ENCODE measurements around the gene CACNA2D2. TPM values are rescaled to one million over a fixed set of nuclear protein-coding genes. Genes with fewer than 3 reads are reported as not detected.

The CACNA2D2 gene
- total and polyA plus RNA-seq, 5 donors: 8.7 to 56.1 (median 40.0) TPM

- H3K4me3 ChIP-seq (ENCODE audit: low read length): no peak overlapping the region
- no peaks in the 10 kb centered on the region for H3K27me3 ChIP-seq (ENCODE audit: control insufficient read depth, insufficient read depth)
- H3K4me1 ChIP-seq (ENCODE audit: control insufficient read depth, insufficient read depth, low read length): no peaks in the 10 kb centered on the region
- DNase-seq (peak in 1 of 3 donors; percentile 33), ATAC-seq (peak in 1 of 2 donors; percentile 38)
- H3K27ac ChIP-seq (ENCODE audit: low read length): no peak overlapping the region
- no peaks in the 10 kb centered on the region for H3K9me3 ChIP-seq (ENCODE audit: control insufficient read depth, low read length)
- 98% methylated on average over 4 of the region's 4 CpGs for WGBS
- intact Hi-C loops (cut with DNase I): no loop called here
Measured at GRCh38 chr3:50314816-50315215, 188.6 kb downstream of the CACNA2D2 start.

- 81% methylated on average over 3 of the region's 3 CpGs for WGBS
- Histone ChIP-seq H3K4me3 (ENCODE audit: low read length) (no peak overlapping the region), H3K27me3 (ENCODE audit: control insufficient read depth, insufficient read depth) (no peaks in the 10 kb centered on the region), H3K27ac (ENCODE audit: low read length) (no peak overlapping the region), H3K4me1 (ENCODE audit: control insufficient read depth, insufficient read depth, low read length) (no peaks in the 10 kb centered on the region), H3K9me3 (ENCODE audit: control insufficient read depth, low read length) (no peaks in the 10 kb centered on the region)
- intact Hi-C loops (cut with DNase I): no loop called here
- DNase-seq: peak in 1 of 3 donors; percentile 28
- peak in 1 of 2 donors; percentile 7 for ATAC-seq
Measured at GRCh38 chr3:50314342-50314741, 189.1 kb downstream of the CACNA2D2 start.

Other genes with a start within 250 kb of the CACNA2D2 start
- 10 to 100 TPM; 19.2 to 33.9 (median 29.3) TPM for gene SEMA3B, start 234.5 kb downstream of the CACNA2D2 start, total RNA-seq
- gene SEMA3B, start 234.5 kb downstream of the CACNA2D2 start, polyA plus RNA-seq: 35.7 TPM
- 10 to 100 TPM in 2 of 4 donors, 1 to 10 TPM in 2; 1.4 to 15.7 (median 8.0) TPM for gene LSMEM2, start 224.5 kb downstream of the CACNA2D2 start, total RNA-seq
- gene LSMEM2, start 224.5 kb downstream of the CACNA2D2 start, polyA plus RNA-seq: 14.6 TPM
- 10 to 100 TPM; 51.0 to 67.6 (median 56.9) TPM for gene IFRD2, start 211.2 kb downstream of the CACNA2D2 start, total RNA-seq
- 50.9 TPM for gene IFRD2, start 211.2 kb downstream of the CACNA2D2 start, polyA plus RNA-seq
- 1 to 10 TPM; 1.1 to 2.4 (median 1.7) TPM for gene HYAL3, start 204.2 kb downstream of the CACNA2D2 start, total RNA-seq
- 2.9 TPM for gene HYAL3, start 204.2 kb downstream of the CACNA2D2 start, polyA plus RNA-seq
- 10 to 100 TPM in 1 of 4 donors, 1 to 10 TPM in 3; 8.1 to 11.5 (median 8.7) TPM for gene NAA80, start 204.2 kb downstream of the CACNA2D2 start, total RNA-seq
- gene NAA80, start 204.2 kb downstream of the CACNA2D2 start, polyA plus RNA-seq: 11.3 TPM
- gene HYAL1, start 200.1 kb downstream of the CACNA2D2 start, total RNA-seq: 10 to 100 TPM; 17.8 to 33.7 (median 26.8) TPM
- gene HYAL1, start 200.1 kb downstream of the CACNA2D2 start, polyA plus RNA-seq: 25.4 TPM
- gene HYAL2, start 180.9 kb downstream of the CACNA2D2 start, total RNA-seq: 100 to 1,000 TPM in 1 of 4 donors, 10 to 100 TPM in 3; 40.9 to 114 (median 46.5) TPM
- gene HYAL2, start 180.9 kb downstream of the CACNA2D2 start, polyA plus RNA-seq: 57.7 TPM
- gene TUSC2, start 175.4 kb downstream of the CACNA2D2 start, total RNA-seq: 10 to 100 TPM; 28.9 to 33.0 (median 30.0) TPM
- gene TUSC2, start 175.4 kb downstream of the CACNA2D2 start, polyA plus RNA-seq: 34.9 TPM
- 10 to 100 TPM; 15.6 to 19.1 (median 15.8) TPM for gene RASSF1, start 162.8 kb downstream of the CACNA2D2 start, total RNA-seq
- gene RASSF1, start 162.8 kb downstream of the CACNA2D2 start, polyA plus RNA-seq: 20.4 TPM
- under 1 TPM; 0.20 to 0.40 (median 0.29) TPM for gene ZMYND10, start 157.9 kb downstream of the CACNA2D2 start, total RNA-seq
- gene ZMYND10, start 157.9 kb downstream of the CACNA2D2 start, polyA plus RNA-seq: 0.25 TPM
- gene NPRL2, start 152.9 kb downstream of the CACNA2D2 start, total RNA-seq: 10 to 100 TPM; 18.4 to 24.3 (median 19.3) TPM
- gene NPRL2, start 152.9 kb downstream of the CACNA2D2 start, polyA plus RNA-seq: 16.7 TPM
- 10 to 100 TPM in 2 of 4 donors, 1 to 10 TPM in 2; 8.5 to 11.1 (median 10.4) TPM for gene CYB561D2, start 152.8 kb downstream of the CACNA2D2 start, total RNA-seq
- gene CYB561D2, start 152.8 kb downstream of the CACNA2D2 start, polyA plus RNA-seq: 10.8 TPM
- gene TMEM115, start 144.1 kb downstream of the CACNA2D2 start, total RNA-seq: 10 to 100 TPM; 28.7 to 33.3 (median 31.7) TPM
- gene TMEM115, start 144.1 kb downstream of the CACNA2D2 start, polyA plus RNA-seq: 32.5 TPM
- gene C3orf18, start 64.1 kb upstream of the CACNA2D2 start, total RNA-seq: 10 to 100 TPM; 27.2 to 44.2 (median 40.6) TPM
- 29.5 TPM for gene C3orf18, start 64.1 kb upstream of the CACNA2D2 start, polyA plus RNA-seq
- 10 to 100 TPM; 14.0 to 18.3 (median 15.8) TPM for gene HEMK1, start 65.9 kb upstream of the CACNA2D2 start, total RNA-seq
- gene HEMK1, start 65.9 kb upstream of the CACNA2D2 start, polyA plus RNA-seq: 16.6 TPM
- gene CISH, start 108.1 kb upstream of the CACNA2D2 start, total RNA-seq: 10 to 100 TPM in 3 of 4 donors, 1 to 10 TPM in 1; 9.1 to 27.8 (median 11.2) TPM
- 8.0 TPM for gene CISH, start 108.1 kb upstream of the CACNA2D2 start, polyA plus RNA-seq
- gene MAPKAPK3, start 113.5 kb upstream of the CACNA2D2 start, total RNA-seq: 100 to 1,000 TPM; 167 to 260 (median 225) TPM
- 181 TPM for gene MAPKAPK3, start 113.5 kb upstream of the CACNA2D2 start, polyA plus RNA-seq
- 1 to 10 TPM; 4.1 to 5.2 (median 4.6) TPM for gene DOCK3, start 171.3 kb upstream of the CACNA2D2 start, total RNA-seq
- 1.9 TPM for gene DOCK3, start 171.3 kb upstream of the CACNA2D2 start, polyA plus RNA-seq